OCI-LY7 (cell line): ENCODE measurements around the gene FBXO44. TPM values are rescaled to one million over a fixed set of nuclear protein-coding genes. Genes with fewer than 3 reads are reported as not detected.

Source experiments
- BruUV-seq: library from RNA; stranded (reverse); fragments of 400-500 nt; replicated peaks from 2 replicates; lab custom pipeline; 2021; lab: Mats Ljungman, UMichigan
- CTCF ChIA-PET: fragments of 300-600 bp; sonication (Branson Sonifier 250); formaldehyde crosslinking; loops from one replicate; lab custom pipeline; 2022; ENCODE audit warnings: antibody characterized with exemption; ENCODE audit not compliant: unreplicated experiment; lab: Charles Lee
- POLR2A ChIA-PET: fragments of 300-600 bp; sonication (Branson Sonifier 250); formaldehyde crosslinking; loops from one replicate; lab custom pipeline; 2022; ENCODE audit warnings: antibody characterized with exemption; lab: Charles Lee
- DNase-seq: peaks from one replicate; pipeline ENCODE4 v3.0.0-alpha.2; 2015; ENCODE audit warnings: low spot score
- H2AFZ ChIP-seq: fragments of 200-600 bp; sonication (generic), shearing (Covaris generic); 2 replicates; pipeline ENCODE4 v1.6.1; 2014; ENCODE audit warnings: mild to moderate bottlenecking, antibody characterized with exemption, low read length, moderate library complexity
- H3K27ac ChIP-seq: fragments of 200-600 bp; sonication (generic); 2 replicates; pipeline ENCODE4 v1.5.1; 2014; ENCODE audit warnings: mixed run types, low read depth, mild to moderate bottlenecking, moderate library complexity, low read length, inconsistent platforms; ENCODE audit not compliant: poor library complexity, severe bottlenecking
- H3K36me3 ChIP-seq: fragments of 200-600 bp; sonication (generic); 2 replicates; pipeline ENCODE4 v1.6.1; 2014; ENCODE audit warnings: mild to moderate bottlenecking, antibody characterized with exemption, low read length, moderate library complexity, mixed read lengths; ENCODE audit not compliant: insufficient read depth
- H3K4me1 ChIP-seq: fragments of 200-600 bp; sonication (generic); 2 replicates; pipeline ENCODE4 v1.5.1; 2014; ENCODE audit warnings: mild to moderate bottlenecking, low read length; ENCODE audit not compliant: insufficient read depth, poor library complexity, severe bottlenecking
- H3K4me2 ChIP-seq: fragments of 200-600 bp; sonication (generic); 2 replicates; pipeline ENCODE4 v1.6.1; 2014; ENCODE audit warnings: mild to moderate bottlenecking, low read length
- H3K4me3 ChIP-seq: fragments of 200-600 bp; sonication (generic); 2 replicates; pipeline ENCODE4 v1.5.1; 2014; ENCODE audit warnings: mild to moderate bottlenecking, low read depth, low read length; ENCODE audit not compliant: poor library complexity, severe bottlenecking
- H3K79me2 ChIP-seq: fragments of 200-600 bp; sonication (generic); 2 replicates; pipeline ENCODE4 v1.6.1; 2016; ENCODE audit warnings: low read depth, mild to moderate bottlenecking, low read length, moderate library complexity, mixed read lengths; ENCODE audit not compliant: insufficient read depth
- H3K9me2 ChIP-seq: fragments of 200-600 bp; sonication (generic); 2 replicates; pipeline ENCODE4 v1.6.1; 2016; ENCODE audit warnings: mild to moderate bottlenecking, low read length, mixed read lengths; ENCODE audit not compliant: insufficient read depth
- H3K9me3 ChIP-seq: fragments of 200-600 bp; sonication (generic); 2 replicates; pipeline ENCODE4 v1.6.1; 2014; ENCODE audit warnings: mild to moderate bottlenecking, mixed run types, low read length, mixed read lengths
- H4K20me1 ChIP-seq: fragments of 200-600 bp; sonication (generic); 2 replicates; pipeline ENCODE4 v1.6.1; 2014; ENCODE audit warnings: mild to moderate bottlenecking, antibody characterized with exemption, low read length, moderate library complexity, mixed read lengths; ENCODE audit not compliant: insufficient read depth
- EZH2phosphoT487 ChIP-seq: fragments of 200-600 bp; sonication (generic); IDR thresholded peaks from 2 replicates; pipeline ENCODE4 v1.6.1; 2018; ENCODE audit warnings: low read depth, borderline replicate concordance, mild to moderate bottlenecking, mixed run types, antibody characterized with exemption, low read length, moderate library complexity, mixed read lengths
- intact Hi-C: fragments of 100-400 bp; cut with micrococcal nuclease; formaldehyde crosslinking; loops from one replicate; pipeline ENCODE4 v1.10.0; 2022; ENCODE audit not compliant: unreplicated experiment
- total RNA-seq, 2 experiments: library from RNA; depleted of rRNA in 1 of 2; stranded (reverse); fragments of >200 nt in 1 of 2; shearing (Covaris generic) in 1 of 2; gene quantifications; 2 replicates each; pipeline ENCODE4 v1.2.3, GENCODE V29; 2014 to 2022
- TF ChIP-seq, protein P1 (sequence below): fragments of 200-600 bp; sonication (generic); conservative IDR thresholded peaks from 2 replicates; pipeline ENCODE4 v1.5.1; 2014; ENCODE audit warnings: mild to moderate bottlenecking, antibody characterized with exemption, low read length, moderate library complexity, mixed read lengths

The FBXO44 gene
- total RNA-seq, 2 experiments from 2014 or later: 16.2 to 20.8 TPM

GRCh38 chr1:11668516-11668915, 13.8 kb downstream of the FBXO44 start:
- H3K27ac ChIP-seq: no peak overlapping the region
- no peaks in the 10 kb centered on the region for H3K9me3 ChIP-seq
- intact Hi-C loops: no loop called here
- CTCF ChIA-PET: no interaction called here
- H3K36me3 ChIP-seq: peaks cover 12% of the 10 kb centered on the region
- H3K79me2 ChIP-seq: no peaks in the 10 kb centered on the region
- no peak for DNase-seq
- no peak overlapping the region for H3K4me3 ChIP-seq
- POLR2A ChIA-PET: no interaction called here
- no peak overlapping the region for H2AFZ ChIP-seq
- no peaks in the 10 kb centered on the region for H3K9me2 ChIP-seq
- H3K4me1 ChIP-seq: no peaks in the 10 kb centered on the region
- H3K4me2 ChIP-seq: no peak overlapping the region
- H4K20me1 ChIP-seq: no peaks in the 10 kb centered on the region
- BruUV-seq: no TSS peak
- TF ChIP-seq, protein P1, sequence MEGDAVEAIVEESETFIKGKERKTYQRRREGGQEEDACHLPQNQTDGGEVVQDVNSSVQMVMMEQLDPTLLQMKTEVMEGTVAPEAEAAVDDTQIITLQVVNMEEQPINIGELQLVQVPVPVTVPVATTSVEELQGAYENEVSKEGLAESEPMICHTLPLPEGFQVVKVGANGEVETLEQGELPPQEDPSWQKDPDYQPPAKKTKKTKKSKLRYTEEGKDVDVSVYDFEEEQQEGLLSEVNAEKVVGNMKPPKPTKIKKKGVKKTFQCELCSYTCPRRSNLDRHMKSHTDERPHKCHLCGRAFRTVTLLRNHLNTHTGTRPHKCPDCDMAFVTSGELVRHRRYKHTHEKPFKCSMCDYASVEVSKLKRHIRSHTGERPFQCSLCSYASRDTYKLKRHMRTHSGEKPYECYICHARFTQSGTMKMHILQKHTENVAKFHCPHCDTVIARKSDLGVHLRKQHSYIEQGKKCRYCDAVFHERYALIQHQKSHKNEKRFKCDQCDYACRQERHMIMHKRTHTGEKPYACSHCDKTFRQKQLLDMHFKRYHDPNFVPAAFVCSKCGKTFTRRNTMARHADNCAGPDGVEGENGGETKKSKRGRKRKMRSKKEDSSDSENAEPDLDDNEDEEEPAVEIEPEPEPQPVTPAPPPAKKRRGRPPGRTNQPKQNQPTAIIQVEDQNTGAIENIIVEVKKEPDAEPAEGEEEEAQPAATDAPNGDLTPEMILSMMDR: no peak
- TF ChIP-seq EZH2phosphoT487: no peak

GRCh38 chr1:11670747-11671146, 16.1 kb downstream of the FBXO44 start:
- no peak for TF ChIP-seq EZH2phosphoT487
- TF ChIP-seq, protein P1: no peak
- Histone ChIP-seq H4K20me1 (no peaks in the 10 kb centered on the region), H3K9me2 (no peaks in the 10 kb centered on the region), H3K79me2 (no peaks in the 10 kb centered on the region), H3K4me2 (no peak overlapping the region), H2AFZ (no peak overlapping the region), H3K4me1 (no peaks in the 10 kb centered on the region), H3K36me3 (peaks cover 32% of the 10 kb centered on the region), H3K27ac (no peak overlapping the region), H3K4me3 (no peak overlapping the region), H3K9me3 (no peaks in the 10 kb centered on the region)
- ChIA-PET CTCF (no interaction called here), POLR2A (no interaction called here)
- intact Hi-C loops: no loop called here
- no TSS peak for BruUV-seq
- no peak for DNase-seq

GRCh38 chr1:11671205-11671543, 16.5 kb downstream of the FBXO44 start:
- ChIA-PET POLR2A (no interaction called here), CTCF (no interaction called here)
- H3K4me1 ChIP-seq: no peaks in the 10 kb centered on the region

More at GRCh38 chr1:11671205-11671543, 16.5 kb downstream of the FBXO44 start:
- Histone ChIP-seq H3K27ac (no peak overlapping the region), H3K4me3 (no peak overlapping the region), H4K20me1 (no peaks in the 10 kb centered on the region), H3K9me3 (no peaks in the 10 kb centered on the region), H3K79me2 (no peaks in the 10 kb centered on the region), H3K4me2 (no peak overlapping the region), H2AFZ (no peak overlapping the region), H3K36me3 (peaks cover 36% of the 10 kb centered on the region), H3K9me2 (no peaks in the 10 kb centered on the region)
- intact Hi-C loops: no loop called here
- TF ChIP-seq EZH2phosphoT487: no peak
- TF ChIP-seq, protein P1: no peak
- no TSS peak for BruUV-seq
- DNase-seq: no peak
